HepG2 (cell line): ENCODE data around the gene PARP1. TPM values are rescaled to one million over a fixed set of nuclear protein-coding genes. Genes with fewer than 3 reads are reported as not detected.
A peak's percentile ranks its signal among the peaks of the same experiment; 100 is the strongest.

ENCODE experiments used
- ATAC-seq: fragments of 200-7000 bp; cut with Tn5 transposase; 3 replicates; pipeline ENCODE4 v1.9.1; 2020; ENCODE audit warnings: mild to moderate bottlenecking, moderate library complexity
- BruUV-seq: library from RNA; stranded (reverse); fragments of 400-500 nt; replicated peaks from 2 replicates; lab custom pipeline; 2021; lab: Mats Ljungman, UMichigan
- CTCF ChIA-PET: fragments of 300-600 bp; formaldehyde crosslinking; extraction: SDS; loops from one replicate; lab custom pipeline; 2021; ENCODE audit warnings: low total read pairs, inconsistent platforms, low intra/inter-chr PET ratio; lab: Yijun Ruan, JAX
- POLR2A ChIA-PET: fragments of 350-600 bp; sonication (Branson Sonifier 250); formaldehyde crosslinking; loops from one replicate; lab custom pipeline; 2020; ENCODE audit warnings: antibody characterized with exemption, inconsistent platforms; lab: Yijun Ruan, JAX
- DNase-seq: peaks from one replicate; pipeline ENCODE4 v3.0.0-alpha.2; 2015; ENCODE audit warnings: low spot score
- FAIRE-seq: peaks from 3 replicates; lab custom pipeline; 2011; peaks lifted over from hg19 to GRCh38; lab: Jason Lieb, UNC
- H2AFZ ChIP-seq: one replicate; pipeline ENCODE4 v1.6.1; 2011; ENCODE audit warnings: low read length, inconsistent platforms
- H3K27ac ChIP-seq: fragments of 300-600 bp; 3 replicates; pipeline ENCODE4 v1.8.0; 2011; ENCODE audit warnings: mixed run types, mild to moderate bottlenecking, mixed read lengths, low read length, inconsistent platforms; ENCODE audit not compliant: insufficient read depth; ENCODE audit errors: extremely low read length
- H3K27me3 ChIP-seq, 2 experiments: fragments of 200-600 bp in 1 of 2; 2 replicates in 1 of 2; 3 replicates in 1 of 2; pipeline versions ENCODE4 v1.6.0 to v1.8.0; 2011; ENCODE audit warnings: low read length in 2 of 2, mild to moderate bottlenecking in 2 of 2, moderate library complexity in 2 of 2, inconsistent platforms in 1 of 2; ENCODE audit not compliant: insufficient read depth in 2 of 2, control insufficient read depth in 1 of 2
- H3K36me3 ChIP-seq, 2 experiments: fragments of 200-600 bp in 1 of 2; replicated peaks in 1 of 2; 2 replicates in 1 of 2; 3 replicates in 1 of 2; pipeline versions ENCODE4 v1.5.1 to v1.8.0; 2011; ENCODE audit warnings: low read length in 2 of 2, inconsistent platforms in 1 of 2; ENCODE audit not compliant: insufficient read depth in 2 of 2, control insufficient read depth in 1 of 2
- H3K4me1 ChIP-seq: 2 replicates; pipeline ENCODE4 v1.5.1; 2012; ENCODE audit warnings: low read length, inconsistent platforms; ENCODE audit not compliant: insufficient read depth
- H3K4me2 ChIP-seq: 2 replicates; pipeline ENCODE4 v1.6.0; 2011; ENCODE audit warnings: low read depth, low read length, inconsistent platforms
- H3K4me3 ChIP-seq, 3 experiments: fragments of 200-600 bp in 1 of 3; sonication (generic), shearing (Covaris generic) in 1 of 3; replicated peaks in 1 of 3; 2 replicates each; pipeline ENCODE4 v1.5.1; 2011 to 2016; ENCODE audit warnings: low read length in 3 of 3, inconsistent platforms in 2 of 3, low read depth in 2 of 3, mild to moderate bottlenecking in 2 of 3, control low read depth in 1 of 3, mixed read lengths in 1 of 3; ENCODE audit not compliant: insufficient read depth in 1 of 3
- H3K79me2 ChIP-seq: one replicate; pipeline ENCODE4 v1.6.1; 2011; ENCODE audit warnings: low read length, inconsistent platforms; ENCODE audit not compliant: insufficient read depth
- H3K9ac ChIP-seq: 2 replicates; pipeline ENCODE4 v1.6.0; 2011; ENCODE audit warnings: mild to moderate bottlenecking, low read depth, low read length, inconsistent platforms; ENCODE audit not compliant: insufficient read depth
- H3K9me3 ChIP-seq: 2 replicates; pipeline ENCODE4 v1.5.1; 2012; ENCODE audit warnings: mild to moderate bottlenecking, low read length
- H4K20me1 ChIP-seq: 2 replicates; pipeline ENCODE4 v1.6.0; 2011; ENCODE audit warnings: inconsistent platforms, mild to moderate bottlenecking, low read length, moderate library complexity; ENCODE audit not compliant: insufficient read depth
- DRAP1 ChIP-seq: IDR thresholded peaks from 2 replicates; pipeline ENCODE4 v1.6.1; 2016; ENCODE audit warnings: missing genetic modification reagents, missing compliant biosample characterization
- FOXA1 ChIP-seq, 2 experiments: fragments of 450-650 bp in 1 of 2; sonication (generic) in 1 of 2; formaldehyde crosslinking in 1 of 2; IDR thresholded peaks; 2 replicates each; pipeline versions ENCODE4 v1.4.0 to v1.6.1; 2016 to 2020; ENCODE audit warnings: missing genetic modification reagents in 1 of 2
- FOXA3 ChIP-seq: IDR thresholded peaks from 2 replicates; pipeline ENCODE4 v1.6.1; 2016; ENCODE audit warnings: missing genetic modification reagents, missing compliant biosample characterization
- HNF4G ChIP-seq, 2 experiments: sonication (generic) in 1 of 2; formaldehyde crosslinking in 1 of 2; IDR thresholded peaks; 2 replicates each; pipeline versions ENCODE4 v1.4.0 to v1.6.1; 2011 to 2020; ENCODE audit warnings: borderline replicate concordance in 2 of 2, low read depth in 2 of 2, mild to moderate bottlenecking in 2 of 2, low read length in 1 of 2, missing genetic modification reagents in 1 of 2, moderate library complexity in 1 of 2
- KLF12 ChIP-seq: sonication (generic); formaldehyde crosslinking; IDR thresholded peaks from 2 replicates; pipeline ENCODE4 v1.4.0; 2020; ENCODE audit warnings: missing genetic modification reagents, borderline replicate concordance
- MAFF ChIP-seq: IDR thresholded peaks from 2 replicates; pipeline ENCODE4 v1.6.1; 2011; ENCODE audit warnings: low read depth, low read length, improper control_type of control experiment
- MAFK ChIP-seq, 2 experiments: IDR thresholded peaks in 1 of 2; conservative IDR thresholded peaks in 1 of 2; 2 replicates each; pipeline ENCODE4 v1.6.1; 2011; ENCODE audit warnings: improper control_type of control experiment in 2 of 2, low read length in 2 of 2
- NFYB ChIP-seq: sonication (generic); formaldehyde crosslinking; IDR thresholded peaks from 2 replicates; pipeline ENCODE4 v1.4.0; 2020; ENCODE audit warnings: missing genetic modification reagents
- NFYC ChIP-seq: IDR thresholded peaks from 2 replicates; pipeline ENCODE4 v1.6.1; 2016; ENCODE audit warnings: missing genetic modification reagents, missing compliant biosample characterization
- POLR2AphosphoS5 ChIP-seq: IDR thresholded peaks from 2 replicates; pipeline ENCODE4 v1.6.1; 2012; ENCODE audit warnings: low read depth, low read length
- SETDB1 ChIP-seq: sonication (generic); formaldehyde crosslinking; IDR thresholded peaks from 2 replicates; pipeline ENCODE4 v1.5.1; 2020; ENCODE audit warnings: missing genetic modification reagents, mild to moderate bottlenecking, borderline replicate concordance
- ZNF256 ChIP-seq: sonication (generic); formaldehyde crosslinking; conservative IDR thresholded peaks from 2 replicates; pipeline ENCODE4 v1.4.0; 2020; ENCODE audit warnings: missing genetic modification reagents
- ZNF33A ChIP-seq: sonication (generic); formaldehyde crosslinking; IDR thresholded peaks from 2 replicates; pipeline ENCODE4 v1.5.1; 2020; ENCODE audit warnings: missing genetic modification reagents, mild to moderate bottlenecking, moderate library complexity, borderline replicate concordance
- ZNF343 ChIP-seq: sonication (generic); formaldehyde crosslinking; IDR thresholded peaks from 2 replicates; pipeline ENCODE4 v1.4.0; 2020; ENCODE audit warnings: mild to moderate bottlenecking, missing genetic modification reagents
- ZNF546 ChIP-seq: sonication (generic); formaldehyde crosslinking; conservative IDR thresholded peaks from 2 replicates; pipeline ENCODE4 v1.8.1; 2023; ENCODE audit warnings: mild to moderate bottlenecking, missing genetic modification reagents
- ZNF619 ChIP-seq: sonication (generic); formaldehyde crosslinking; IDR thresholded peaks from 2 replicates; pipeline ENCODE4 v1.4.0; 2020; ENCODE audit warnings: mild to moderate bottlenecking, missing genetic modification reagents
- ZNF703 ChIP-seq: sonication (generic); formaldehyde crosslinking; IDR thresholded peaks from 2 replicates; pipeline ENCODE4 v1.5.1; 2020; ENCODE audit warnings: missing genetic modification reagents, mild to moderate bottlenecking, moderate library complexity, borderline replicate concordance
- WGBS: methylation state at CpG from one replicate; pipeline ENCODE4 v1.1.6; 2017; ENCODE audit warnings: low lambda C conversion rate; 5-methylcytosine and 5-hydroxymethylcytosine counted together
- in situ Hi-C: cut with HindIII; loops from 2 replicates; pipeline ENCODE4 v1.10.0; 2017; ENCODE audit warnings: low pct_unique_long_range_greater_than_20kb; ENCODE audit not compliant: extremely low pct_ligation_motif_present
- intact Hi-C: fragments of 100-400 bp; cut with micrococcal nuclease; formaldehyde crosslinking; loops from one replicate; pipeline ENCODE4 v1.10.0; 2022; ENCODE audit not compliant: unreplicated experiment
- polyA plus RNA-seq, 8 experiments: library from polyadenylated mRNA; depleted of rRNA in 3 of 8; stranded (reverse) in 7 of 8; unstranded in 1 of 8; fragments of >200 nt; fragmentation: Illumina TruSeq in 4 of 8; extraction: Trizol in 4 of 8; gene quantifications; 2 replicates each; pipeline versions ENCODE4 v1.2.1 to v1.2.3, GENCODE V29; 2011 to 2016; ENCODE audit warnings: low read depth in 4 of 8, missing spikeins in 1 of 8, mixed read lengths in 1 of 8; ENCODE audit not compliant: insufficient read depth in 1 of 8
- total RNA-seq, 5 experiments: library from RNA; depleted of rRNA; stranded (reverse); fragments of >200 nt; fragmentation: Illumina TruSeq; extraction: Trizol; gene quantifications; 2 replicates each; pipeline ENCODE4 v1.2.3, GENCODE V29; 2016; ENCODE audit warnings: low read depth in 1 of 5

The PARP1 gene
- total and polyA plus RNA-seq, 2 of the 13 experiments (the other 11 are each of a cell fraction or from before 2014, with no cell fraction given), result 50.1 to 85.2 TPM

- no peak for DNase-seq
- Histone ChIP-seq H4K20me1 (no peaks in the 10 kb centered on the region), H3K36me3 (no peaks in the 10 kb centered on the region), H3K9me3 (no peaks in the 10 kb centered on the region), H3K4me2 (no peak overlapping the region), H3K27me3 (peaks cover 0 to 6% of the 10 kb centered on the region in 2 experiments; a peak in 1 of 5 replicates), H3K79me2 (no peaks in the 10 kb centered on the region)
- ATAC-seq, result no peak
- BruUV-seq, result no TSS peak
- POLR2A ChIA-PET, result no interaction called here
- 70% methylated on average over 10 of the region's 10 CpGs for WGBS
- intact Hi-C loops, result no loop called here
- TF ChIP-seq SETDB1 (CRISPR knock-in tag) (no peak), KLF12 (CRISPR knock-in tag) (no peak), FOXA3 (no peak), ZNF703 (no peak), HNF4G (IDR thresholded peaks at IDR 0.05; ENCODE audit: borderline replicate concordance, low read depth, low read length) (no peak), HNF4G (CRISPR knock-in tag; IDR thresholded peaks at IDR 0.05; ENCODE audit: borderline replicate concordance, low read depth) (no peak), NFYB (CRISPR knock-in tag) (peak; percentile 48), ZNF33A (CRISPR knock-in tag) (no peak), ZNF619 (CRISPR knock-in tag) (no peak), DRAP1 (no peak), MAFF (peak; percentile 27; the same call in 1 of the 2 replicates), FOXA1 (IDR thresholded peaks at IDR 0.05) (no peak), FOXA1 (CRISPR knock-in tag; IDR thresholded peaks at IDR 0.05) (no peak), POLR2AphosphoS5 (no peak), ZNF343 (CRISPR knock-in tag) (no peak), MAFK (conservative IDR thresholded peaks at IDR 0.05 in 1 of 2, IDR thresholded peaks at IDR 0.05 in 1 of 2; ENCODE audit: low read length in 2 of 2) (peak in 1 of 2 experiments; percentile 33; a peak in 2 of 4 replicates), ZNF256 (CRISPR knock-in tag) (no peak), ZNF546 (CRISPR knock-in tag) (no peak), NFYC (CRISPR knock-in tag) (peak; percentile 30; the same call in 1 of the 2 replicates)
- TF ChIP-seq, all 625 proteins: peak for 4
- H2AFZ ChIP-seq, result no peak overlapping the region
- H3K4me1 ChIP-seq, result peaks cover 4% of the 10 kb centered on the region
- no peak overlapping the region for H3K27ac ChIP-seq
- no peak for FAIRE-seq
- no peak overlapping the region for H3K9ac ChIP-seq
- in situ Hi-C loops, result no loop called here
- no peak overlapping the region for H3K4me3 ChIP-seq
- CTCF ChIA-PET, result no interaction called here
These were observed 87.0 kb downstream of the PARP1 start for GRCh38 chr1:226320930-226321329.
